Upper lobe of right lung (tissue), 1 donor: ENCODE results near the gene KBTBD2. TPM values are rescaled to one million over a fixed set of nuclear protein-coding genes. Genes with fewer than 3 reads are reported as not detected.

ENCODE experiments used
- total RNA-seq: library from RNA; stranded (reverse); fragmentation: NEBNext Ultra II Directional; extraction: Animal tissue kit (Norgen Biotek cat#: 25700); gene quantifications from one replicate; pipeline ENCODE4 v1.2.1, GENCODE V29; 2021
- donor health status: DM: no; HTN: yes; CAD: no; lungs with severe emphysema.

KBTBD2 gene
- total RNA-seq, 1 donor from 2014 or later = 44.7 TPM

Other genes starting within 250 kb of the KBTBD2 start
- gene FKBP9, start 65.7 kb upstream of the KBTBD2 start, total RNA-seq = 113 TPM
- gene NT5C3A, start 171.0 kb upstream of the KBTBD2 start, total RNA-seq = 34.0 TPM
- gene RP9, start 217.6 kb upstream of the KBTBD2 start, total RNA-seq = 11.9 TPM
- 19.6 TPM for gene BBS9, start 237.8 kb upstream of the KBTBD2 start, total RNA-seq